HG03521 (cell line): ENCODE data around the gene U2AF1.
"Not testable (repeated sequence)": the region's sequence is repeated elsewhere in the genome, so short reads cannot be mapped to it uniquely, and the experiment has no call there.

ENCODE experiments used
- ATAC-seq: cut with Tn5 transposase; IDR thresholded peaks from one replicate; pipeline ENCODE4 v1.9.1; 2021; ENCODE audit warnings: mild to moderate bottlenecking, moderate library complexity; ENCODE audit not compliant: unreplicated experiment

The U2AF1 gene

DNA sequence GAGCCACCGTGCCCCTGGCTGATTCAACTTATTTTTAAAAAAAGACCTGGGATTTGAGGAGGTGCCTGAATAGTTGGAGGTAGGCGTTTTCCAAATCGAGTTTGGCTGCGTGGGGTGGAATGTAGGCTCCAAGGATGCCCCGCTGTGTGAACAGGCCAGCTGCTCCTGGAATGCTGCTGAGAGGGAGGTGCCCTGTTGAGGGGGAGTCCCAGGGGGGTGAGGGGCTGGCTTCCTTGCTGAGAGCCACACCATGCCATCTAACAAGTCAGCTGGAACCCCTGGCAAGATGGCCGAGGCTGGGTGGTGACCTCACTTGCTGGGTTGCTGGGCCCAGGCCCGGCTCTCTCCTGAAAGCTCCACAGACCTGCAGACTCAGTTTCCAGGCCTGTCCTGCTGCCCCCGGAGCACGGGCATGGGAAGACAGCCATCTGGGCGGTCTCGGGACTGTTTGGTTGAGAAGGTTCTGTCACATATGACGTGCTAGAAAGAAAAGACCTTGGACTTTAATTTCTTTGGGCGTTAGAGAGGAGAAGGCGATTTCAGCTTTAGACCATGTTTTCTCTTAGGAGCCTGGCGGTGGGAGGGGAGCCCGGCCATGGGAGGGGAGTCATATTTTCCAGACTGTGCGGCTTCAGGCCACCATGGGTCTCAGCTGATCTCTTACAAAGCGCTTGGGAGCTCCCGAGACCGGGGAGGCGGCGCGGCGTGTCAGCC lies 24.6 kb downstream of the U2AF1 start:
- not testable (repeated sequence) for ATAC-seq

DNA sequence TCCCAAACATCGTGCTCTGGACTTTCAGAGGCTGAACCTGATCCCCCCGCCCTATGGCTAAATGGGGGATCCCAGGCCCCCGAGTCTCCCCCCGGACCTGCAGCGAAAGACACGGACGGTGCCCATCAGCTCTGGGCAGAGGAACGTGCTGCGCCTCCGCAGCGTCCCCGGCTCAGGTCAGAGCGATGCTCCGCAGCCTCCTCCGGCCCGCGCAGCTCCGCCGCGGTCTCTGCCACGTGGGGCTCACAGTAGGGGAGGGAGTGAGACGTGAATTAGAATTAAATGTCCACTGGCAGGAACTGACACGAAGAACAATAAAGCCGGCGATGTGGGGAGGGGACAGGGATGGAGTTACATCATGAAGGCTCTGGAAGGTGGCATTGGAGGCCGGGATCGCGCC lies 30.7 kb downstream of the U2AF1 start:
- ATAC-seq, result not testable (repeated sequence)

DNA sequence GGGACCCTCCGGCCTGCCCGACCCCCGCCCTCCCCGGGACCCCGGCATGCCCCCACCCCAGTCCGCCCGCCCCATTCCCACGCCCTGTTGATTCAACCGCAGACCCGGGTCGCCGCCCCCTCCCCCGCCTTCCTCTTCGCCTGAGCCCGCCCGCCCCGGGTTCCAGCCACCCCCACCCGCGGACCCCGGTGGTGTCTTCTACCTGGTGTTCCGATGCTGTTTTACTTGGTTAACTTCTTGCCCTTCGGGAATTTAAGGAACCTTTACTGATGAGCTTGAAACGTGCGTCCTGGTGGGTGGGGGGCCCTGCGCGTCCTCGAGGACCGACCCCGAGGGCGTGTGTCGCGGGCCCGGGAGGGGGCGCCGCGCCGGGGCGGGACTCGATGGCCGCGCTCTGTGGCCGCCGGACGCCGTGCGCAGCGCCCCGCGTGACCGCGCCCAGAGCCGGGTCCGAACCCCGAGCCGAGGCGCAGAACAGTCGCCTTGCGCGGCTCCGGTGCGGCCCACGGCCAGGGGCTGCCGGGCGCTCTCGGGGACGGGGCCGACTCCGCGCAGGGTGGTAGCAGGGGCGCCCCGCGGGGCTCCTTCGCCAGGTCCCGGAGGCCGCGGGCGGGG lies 31.2 kb downstream of the U2AF1 start:
- not testable (repeated sequence) for ATAC-seq

DNA sequence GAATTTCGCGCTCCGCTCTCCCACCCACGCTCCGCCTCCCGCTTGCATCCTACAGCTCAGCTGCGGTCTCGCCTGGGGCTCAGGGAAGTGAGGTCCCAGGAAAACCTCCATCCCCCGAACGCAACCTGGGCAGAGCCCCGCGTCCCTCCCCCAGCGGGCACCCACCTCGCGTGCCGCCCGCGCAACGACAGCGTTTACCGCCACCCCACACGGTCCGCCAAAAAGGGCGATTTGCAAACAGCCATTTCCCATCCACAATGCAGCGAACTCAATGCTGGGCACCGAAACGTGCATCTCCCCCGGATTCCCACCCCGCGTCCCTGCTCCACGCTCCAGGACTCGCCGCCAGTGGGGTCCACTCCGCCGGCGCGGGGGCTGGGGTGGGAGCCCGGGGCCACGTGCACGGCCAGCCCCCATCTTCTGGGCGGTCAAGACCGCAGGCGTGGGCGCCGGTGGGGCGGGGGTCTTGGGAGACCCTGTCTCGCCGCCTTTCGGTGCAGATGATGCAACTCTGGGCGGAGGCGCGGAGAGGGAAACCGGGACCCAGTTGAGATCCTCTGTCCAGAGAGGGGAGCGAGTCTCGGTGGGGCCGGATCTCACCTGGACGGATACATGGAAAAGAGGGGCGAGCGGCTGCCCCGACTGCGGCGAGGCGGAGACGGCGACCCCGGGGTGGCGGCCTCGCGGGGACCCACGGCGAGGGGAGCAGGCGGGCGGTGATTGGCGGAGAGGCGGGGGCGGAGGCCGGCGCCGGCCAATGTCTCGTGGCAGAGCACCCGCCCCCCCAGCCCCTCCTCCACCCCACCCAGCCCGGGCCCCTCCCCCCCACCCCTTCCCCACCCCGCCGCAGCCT lies 32.0 kb downstream of the U2AF1 start, which contains the start of gene CBS:
Gene CBS (minus strand): TSS at position 666 of the 853 bp plus-strand sequence. CDS start 3,642 bp downstream, outside the sequence.
- ATAC-seq, result not testable (repeated sequence)

DNA sequence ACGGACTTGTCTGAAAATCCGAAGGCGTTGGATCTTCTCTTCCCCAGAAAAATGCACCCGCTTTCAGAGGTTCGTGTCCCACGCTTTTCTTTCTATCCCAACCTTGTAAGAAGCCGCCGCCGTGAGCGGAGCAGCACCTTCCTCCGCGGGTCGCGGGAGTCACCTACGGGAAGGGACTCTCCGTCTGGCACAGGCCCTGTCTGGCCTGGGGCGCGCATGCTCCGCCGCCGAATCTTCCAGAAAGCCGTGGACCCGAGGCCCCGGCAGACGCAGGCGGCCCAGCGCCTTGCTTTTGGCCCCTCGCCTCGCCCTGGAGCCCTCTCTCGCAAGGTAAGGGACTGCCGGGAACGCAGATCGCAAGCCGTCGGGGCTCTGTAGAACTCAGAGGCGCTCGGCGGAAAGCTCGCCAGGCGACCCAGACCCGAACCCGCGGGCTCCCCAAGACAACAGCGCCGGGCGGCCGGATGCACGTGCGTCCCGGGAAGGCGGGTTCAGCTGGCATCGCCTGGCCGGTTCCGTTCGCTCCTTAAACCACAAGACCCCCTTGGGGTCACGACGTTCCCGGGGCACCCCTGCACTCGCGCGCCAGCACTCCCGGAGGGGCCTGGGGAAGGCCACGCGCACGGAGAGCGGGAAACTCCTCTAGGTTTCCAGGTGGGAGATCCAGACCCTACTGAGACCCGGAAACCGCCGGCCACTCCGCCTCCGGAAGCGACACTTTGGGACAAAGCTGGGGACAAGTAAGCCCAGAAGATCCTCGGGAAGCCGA lies 32.8 kb downstream of the U2AF1 start:
- ATAC-seq, result not testable (repeated sequence)

DNA sequence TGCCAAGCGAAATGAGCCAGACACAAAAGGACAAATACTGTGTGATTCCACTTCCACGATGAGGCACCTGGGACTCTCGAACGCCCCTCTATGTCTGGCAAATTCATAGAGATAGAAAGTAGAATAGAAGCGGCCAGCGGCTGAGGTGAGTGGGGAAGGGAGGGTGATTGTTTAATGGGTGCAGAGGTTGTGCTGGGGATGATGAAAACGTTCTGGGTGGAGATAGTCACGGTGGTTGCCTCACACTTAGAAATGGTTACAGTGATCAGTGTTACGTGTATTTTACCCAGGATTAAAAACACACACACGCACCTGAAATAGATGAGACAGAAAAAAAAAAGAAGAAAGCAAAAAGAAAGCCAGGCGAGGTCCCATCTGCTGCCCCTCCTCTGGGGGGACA lies 34.6 kb downstream of the U2AF1 start:
- ATAC-seq, result not testable (repeated sequence)

DNA sequence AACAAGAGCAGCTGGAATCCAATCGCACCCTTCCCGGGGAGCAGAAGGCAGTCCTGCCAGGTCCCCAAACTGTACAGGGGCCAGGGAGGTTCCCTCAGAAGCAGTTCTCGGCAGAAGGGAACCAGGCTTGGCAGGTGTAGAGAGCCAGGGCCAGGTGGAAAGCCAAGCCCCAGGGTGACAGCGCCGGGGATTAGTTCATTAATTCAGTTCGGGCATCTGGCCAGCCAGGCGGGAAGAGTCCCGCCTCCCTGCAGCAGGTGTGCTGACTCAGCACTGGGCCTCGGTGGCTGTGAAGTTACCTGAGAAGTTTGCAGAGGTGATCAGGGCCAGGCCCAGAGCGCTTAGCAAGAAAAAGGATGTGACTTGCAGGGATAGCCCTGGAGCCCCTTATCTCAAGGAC lies 37.7 kb downstream of the U2AF1 start:
- not testable (repeated sequence) for ATAC-seq

DNA sequence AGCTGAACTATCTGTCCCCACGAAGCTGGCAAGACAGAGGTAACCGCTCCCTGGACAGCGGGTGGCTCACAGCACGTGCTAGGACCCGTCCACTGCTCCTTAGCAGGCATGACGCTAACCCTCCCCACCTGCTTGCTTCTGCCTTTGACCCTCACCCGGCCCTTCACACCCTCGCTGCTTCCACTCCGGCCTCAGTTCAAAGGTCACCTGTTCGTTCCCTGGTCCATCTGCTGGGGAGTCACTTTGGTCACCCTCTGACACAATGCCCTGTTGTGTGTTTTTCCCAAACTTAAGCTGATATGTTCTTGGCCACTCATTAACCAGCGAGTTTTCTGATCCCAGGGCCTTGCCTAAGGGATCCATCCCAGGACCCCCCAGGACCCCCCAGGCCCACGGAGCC lies 39.3 kb downstream of the U2AF1 start:
- ATAC-seq, result not testable (repeated sequence)

DNA sequence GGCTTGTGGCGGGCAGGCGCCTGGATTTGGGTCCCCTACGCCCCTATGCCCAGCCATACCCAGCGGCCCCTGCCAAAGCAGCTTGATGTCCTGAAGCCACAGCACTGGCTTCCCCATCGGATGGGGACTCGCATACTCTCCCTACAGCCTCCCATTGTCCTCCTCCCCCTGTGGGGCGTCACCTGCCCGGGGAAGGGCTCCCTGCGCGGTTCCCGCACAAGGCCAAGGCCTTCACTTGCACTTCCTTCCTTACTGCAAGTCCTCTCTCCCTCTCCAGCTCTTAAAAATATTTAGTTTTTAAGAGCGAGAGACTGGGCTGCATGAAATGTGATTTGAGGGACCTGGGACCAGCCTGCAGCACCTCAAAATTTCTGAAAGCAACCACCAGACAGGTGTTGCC lies 40.7 kb downstream of the U2AF1 start:
- not testable (repeated sequence) for ATAC-seq

DNA sequence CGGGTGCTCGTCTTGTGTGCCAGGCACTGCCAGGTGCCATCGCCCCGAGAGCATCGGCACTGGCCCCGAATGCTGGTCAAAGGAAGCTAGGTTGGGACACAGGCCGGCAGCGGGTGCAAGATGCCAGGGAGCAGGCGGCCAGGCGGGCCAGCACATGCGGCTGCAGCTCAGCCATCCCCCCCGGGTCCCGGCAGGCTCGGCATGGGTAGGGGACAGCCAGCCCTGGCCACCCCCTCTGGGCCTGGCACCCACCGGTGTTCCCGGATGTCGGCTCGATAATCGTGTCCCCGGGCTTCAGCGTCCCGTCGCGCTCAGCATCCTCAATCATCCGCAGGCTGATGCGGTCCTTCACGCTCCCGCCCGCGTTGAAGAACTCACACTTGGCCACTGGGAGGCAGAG lies 41.4 kb downstream of the U2AF1 start:
- ATAC-seq, result not testable (repeated sequence)

DNA sequence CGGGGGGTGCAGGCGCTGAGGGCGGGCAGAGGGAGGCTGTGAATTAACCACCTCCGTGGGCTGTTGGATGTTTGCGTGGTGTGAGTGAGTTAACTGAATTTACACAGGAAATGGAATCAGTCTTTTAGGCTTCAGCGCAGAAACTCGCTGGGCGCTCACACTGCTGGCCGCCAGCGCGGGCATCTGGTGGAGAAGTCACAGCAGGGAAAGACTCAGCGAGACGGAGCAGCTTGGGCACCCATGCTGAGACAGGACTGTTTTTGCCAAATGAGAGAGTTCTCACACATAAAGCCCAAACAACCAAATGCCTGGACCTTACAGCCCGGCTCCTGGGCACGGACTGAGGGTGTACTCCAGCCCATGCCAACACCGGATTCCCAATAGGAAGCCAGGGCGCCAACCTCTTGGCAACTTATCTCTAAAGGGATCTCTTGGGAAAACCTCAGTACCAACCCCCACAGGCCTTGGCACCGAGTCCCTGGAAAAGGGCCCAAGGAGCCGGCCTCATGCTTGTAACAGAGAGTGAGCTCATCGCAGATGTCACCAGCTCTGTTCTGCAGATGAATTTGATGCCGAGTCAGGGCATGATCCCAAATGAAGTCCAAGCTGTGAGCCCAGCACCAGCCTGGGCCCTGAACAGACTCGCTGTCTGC lies 43.0 kb downstream of the U2AF1 start:
- ATAC-seq, result not testable (repeated sequence)

DNA sequence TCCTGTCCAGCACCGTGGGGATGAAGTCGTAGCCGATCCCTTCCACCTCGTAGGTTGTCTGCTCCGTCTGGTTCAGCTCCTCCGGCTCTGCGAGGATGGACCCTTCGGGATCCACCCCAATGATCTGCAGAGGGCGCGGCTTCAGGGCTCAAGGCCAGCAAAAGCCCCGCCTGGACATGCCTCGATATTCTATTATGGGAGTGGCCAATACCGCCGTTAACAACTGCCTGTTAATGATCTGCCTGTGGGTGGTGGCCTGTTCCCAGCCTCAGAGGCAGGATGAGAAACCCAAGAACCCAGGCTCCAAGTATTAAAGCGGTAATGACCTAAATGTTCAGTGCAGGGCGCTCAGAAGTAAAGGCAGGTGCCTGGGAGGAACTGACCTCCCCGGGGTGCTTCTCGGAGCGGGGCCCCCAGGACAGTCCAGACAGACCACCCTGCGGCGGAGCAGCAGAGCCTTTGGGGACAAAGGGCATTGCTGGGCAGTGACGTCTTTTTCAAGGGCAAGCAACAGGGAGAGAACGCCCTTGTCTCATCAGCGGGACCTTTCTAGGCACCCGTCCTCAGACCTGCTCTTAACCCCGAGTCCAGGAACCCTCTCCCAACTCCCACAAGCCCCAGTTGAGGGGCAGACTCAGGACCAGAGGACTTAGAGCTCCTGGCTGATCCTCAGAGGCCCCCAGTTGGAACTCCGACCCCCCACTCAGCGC lies 44.3 kb downstream of the U2AF1 start:
- ATAC-seq, result not testable (repeated sequence)

DNA sequence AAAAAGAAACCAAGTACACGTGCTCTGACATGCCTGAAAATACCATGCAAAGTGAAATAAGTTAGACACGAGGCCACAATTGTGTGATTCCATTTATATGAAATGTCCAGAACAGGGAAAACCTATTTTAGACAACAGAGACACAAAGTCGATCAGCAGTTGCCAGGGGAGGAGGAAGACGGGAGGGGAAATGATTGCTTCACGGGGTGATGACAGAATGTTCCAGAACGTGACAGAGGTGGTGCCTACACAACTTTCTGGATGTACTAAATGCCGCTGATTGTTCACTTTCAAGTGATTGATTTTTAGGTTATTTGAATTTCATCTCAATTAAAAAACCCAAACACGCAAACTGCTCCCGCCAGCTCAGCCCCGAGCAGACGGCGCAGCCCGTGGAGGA lies 54.3 kb downstream of the U2AF1 start:
- ATAC-seq, result not testable (repeated sequence)

DNA sequence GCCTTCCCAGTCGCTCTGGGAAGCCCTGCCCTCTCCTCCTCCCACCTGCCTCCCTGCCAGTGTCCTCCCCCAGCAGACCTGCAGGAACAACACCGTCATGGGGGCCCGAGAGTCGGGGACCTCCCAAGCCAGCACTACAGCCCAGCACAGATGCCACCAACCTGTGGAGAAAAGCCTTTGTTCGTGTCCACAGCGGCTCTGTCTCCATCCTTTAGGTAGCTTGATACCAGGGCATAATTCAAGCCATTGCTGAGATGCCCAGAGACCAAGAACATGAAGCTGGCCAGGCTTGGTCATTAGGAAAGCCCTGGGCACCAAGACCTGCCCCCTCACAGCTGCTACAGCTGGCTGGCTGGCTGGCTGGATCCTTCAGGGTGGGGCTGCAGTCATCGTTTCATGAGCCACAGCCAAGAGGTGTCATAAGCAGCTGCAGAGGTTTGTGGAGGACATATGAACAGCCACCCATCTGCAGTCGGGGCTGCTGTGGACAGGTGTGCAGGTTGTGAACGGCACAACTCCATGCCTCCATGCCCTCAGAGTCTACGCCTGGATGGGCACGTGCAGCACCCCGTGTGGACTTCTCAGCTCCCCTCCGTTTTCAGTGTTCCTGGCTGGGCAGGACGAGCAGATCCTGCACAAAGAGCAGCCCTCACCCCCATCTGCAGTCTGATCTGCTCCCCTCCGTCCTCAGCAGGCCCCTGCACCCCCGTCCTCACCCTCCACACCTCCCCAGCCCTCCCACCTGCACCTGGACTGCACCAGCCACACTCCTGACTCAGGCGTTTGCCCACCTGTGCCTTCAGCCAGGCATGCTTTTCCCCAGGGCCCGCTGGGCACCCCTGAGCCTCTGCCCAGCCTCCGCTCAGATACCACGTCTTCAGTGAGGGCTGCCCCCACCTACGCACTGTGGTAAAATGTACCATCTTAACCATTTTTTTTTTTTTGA lies 61.2 kb downstream of the U2AF1 start:
- ATAC-seq, result not testable (repeated sequence)

DNA sequence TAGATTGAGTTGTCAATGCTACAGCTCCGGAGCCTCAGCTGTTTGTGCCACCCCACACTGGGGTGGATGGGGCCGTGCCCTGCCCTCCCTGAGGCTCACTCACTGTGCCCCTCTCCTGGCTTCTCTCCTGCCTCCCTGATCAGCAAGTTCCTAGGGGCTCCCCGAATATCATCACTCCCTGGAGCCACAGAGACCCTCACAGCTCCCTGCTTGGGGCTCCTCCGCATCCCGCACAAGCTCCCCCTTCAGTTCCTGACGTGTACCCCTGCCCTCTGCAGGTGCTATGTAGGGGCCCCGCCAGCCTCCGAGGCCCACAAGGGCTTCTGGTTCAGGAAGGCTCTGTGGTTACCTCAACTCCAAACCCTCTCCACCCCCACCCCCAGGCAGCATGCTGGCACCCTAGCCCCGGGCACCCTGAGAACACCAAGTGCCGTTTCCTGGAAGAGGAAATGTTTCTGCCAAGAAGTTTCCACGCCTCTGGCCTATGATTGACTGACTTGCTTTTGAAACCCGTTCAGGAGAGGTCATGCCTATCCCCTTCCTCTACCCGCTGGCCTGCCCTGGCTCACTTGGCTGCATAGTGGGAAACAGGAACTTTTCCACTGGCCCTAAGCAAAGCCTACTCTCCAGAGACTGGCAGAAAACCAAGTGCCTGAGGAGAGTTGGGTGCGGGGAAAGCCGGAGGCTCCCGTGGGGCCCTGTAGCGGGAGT lies 62.0 kb downstream of the U2AF1 start:
- not testable (repeated sequence) for ATAC-seq

DNA sequence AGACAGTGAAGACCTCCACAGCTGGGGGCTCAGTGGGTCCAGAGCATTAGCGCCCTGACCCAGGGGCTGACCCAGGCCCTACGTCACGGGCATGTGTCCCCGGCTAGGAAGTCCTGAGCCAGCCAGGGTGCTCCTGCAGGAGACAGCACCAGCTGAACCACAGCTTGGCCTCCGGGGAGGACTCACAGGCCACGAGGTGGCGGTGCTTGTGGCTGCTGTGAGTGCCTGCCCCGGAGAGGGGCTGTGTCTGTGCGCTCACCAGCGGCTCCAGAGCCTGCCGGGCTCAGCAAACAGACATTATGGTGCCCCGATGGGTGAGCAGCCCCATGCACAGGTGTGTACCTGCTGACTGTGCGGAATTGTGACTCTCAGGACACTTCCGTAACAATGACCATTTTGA lies 62.8 kb downstream of the U2AF1 start:
- ATAC-seq, result not testable (repeated sequence)

DNA sequence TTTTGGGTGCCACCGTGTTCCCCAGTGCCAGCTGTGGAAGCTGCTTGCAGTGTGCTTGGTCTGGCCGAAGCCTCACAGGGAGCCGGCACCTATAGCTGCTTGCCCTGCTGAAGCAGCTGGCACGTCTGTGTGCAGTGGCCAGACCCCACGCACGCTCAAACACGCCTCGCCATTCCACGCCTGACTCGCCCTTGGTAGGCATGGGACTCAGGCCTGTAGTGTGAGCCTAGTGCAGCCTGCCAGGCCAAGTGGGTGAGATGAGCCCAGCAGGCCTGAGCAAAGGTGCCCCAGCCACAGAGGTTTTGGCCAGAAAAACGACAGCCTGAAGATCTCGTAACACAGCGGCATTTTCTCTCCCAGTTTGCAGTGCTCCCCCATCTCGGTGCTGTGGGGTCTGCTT lies 64.1 kb downstream of the U2AF1 start:
- ATAC-seq, result not testable (repeated sequence)
